Stimulated activated effector memory CD8-positive, alpha-beta T cell treated with anti-CD3 and anti-CD28 coated beads, Interleukin-12 subunit alpha, Interleukin-12 subunit beta, amount 100 ng/mL, for 72 hours (primary cell): ENCODE results near the gene MXRA8.
A peak's percentile ranks its signal among the peaks of the same experiment; 100 is the strongest.
"Not testable (repeated sequence)": the region's sequence is repeated elsewhere in the genome, so short reads cannot be mapped to it uniquely, and the experiment has no call there.

Experiments
- ATAC-seq: fragments of 150-1000 bp; cut with Tn5 transposase; 2 replicates; pipeline ENCODE4 v1.10.0; 2021
- DNase-seq, 2 donors: peaks; one replicate each; pipeline ENCODE4 v3.0.0; 2021 to 2022; ENCODE audit warnings: low spot score in 2 of 2
- H3K27ac Mint-ChIP-seq: one replicate; pipeline ENCODE4 v1.8.0; 2022; ENCODE audit warnings: mild to moderate bottlenecking, mixed read lengths
- H3K36me3 Mint-ChIP-seq: one replicate; pipeline ENCODE4 v1.8.0; 2022; ENCODE audit warnings: mild to moderate bottlenecking, mixed read lengths
- H3K4me1 Mint-ChIP-seq: one replicate; pipeline ENCODE4 v1.8.0; 2022; ENCODE audit warnings: mixed read lengths
- H3K4me3 Mint-ChIP-seq: one replicate; pipeline ENCODE4 v1.8.0; 2022; ENCODE audit warnings: mild to moderate bottlenecking, mixed read lengths
- H3K9me3 Mint-ChIP-seq: one replicate; pipeline ENCODE4 v1.8.0; 2022; ENCODE audit warnings: mixed read lengths

MXRA8 gene, protein sequence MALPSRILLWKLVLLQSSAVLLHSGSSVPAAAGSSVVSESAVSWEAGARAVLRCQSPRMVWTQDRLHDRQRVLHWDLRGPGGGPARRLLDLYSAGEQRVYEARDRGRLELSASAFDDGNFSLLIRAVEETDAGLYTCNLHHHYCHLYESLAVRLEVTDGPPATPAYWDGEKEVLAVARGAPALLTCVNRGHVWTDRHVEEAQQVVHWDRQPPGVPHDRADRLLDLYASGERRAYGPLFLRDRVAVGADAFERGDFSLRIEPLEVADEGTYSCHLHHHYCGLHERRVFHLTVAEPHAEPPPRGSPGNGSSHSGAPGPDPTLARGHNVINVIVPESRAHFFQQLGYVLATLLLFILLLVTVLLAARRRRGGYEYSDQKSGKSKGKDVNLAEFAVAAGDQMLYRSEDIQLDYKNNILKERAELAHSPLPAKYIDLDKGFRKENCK

GRCh38 chr1:1358433-1359271 lies at the start of gene MXRA8:
Gene MXRA8 (minus strand): TSS chr1:1358555. CDS start chr1:1358504, 51 bp downstream.
- Mint-ChIP-seq H3K27ac (no peak within 1 kb of the TSS), H3K36me3 (no peaks in the 10 kb centered on the region), H3K4me1 (peaks cover 5% of the 10 kb centered on the region), H3K4me3 (no peak within 1 kb of the TSS), H3K9me3 (no peaks in the 10 kb centered on the region)
- ATAC-seq = no peak
- no peak for DNase-seq

DNA sequence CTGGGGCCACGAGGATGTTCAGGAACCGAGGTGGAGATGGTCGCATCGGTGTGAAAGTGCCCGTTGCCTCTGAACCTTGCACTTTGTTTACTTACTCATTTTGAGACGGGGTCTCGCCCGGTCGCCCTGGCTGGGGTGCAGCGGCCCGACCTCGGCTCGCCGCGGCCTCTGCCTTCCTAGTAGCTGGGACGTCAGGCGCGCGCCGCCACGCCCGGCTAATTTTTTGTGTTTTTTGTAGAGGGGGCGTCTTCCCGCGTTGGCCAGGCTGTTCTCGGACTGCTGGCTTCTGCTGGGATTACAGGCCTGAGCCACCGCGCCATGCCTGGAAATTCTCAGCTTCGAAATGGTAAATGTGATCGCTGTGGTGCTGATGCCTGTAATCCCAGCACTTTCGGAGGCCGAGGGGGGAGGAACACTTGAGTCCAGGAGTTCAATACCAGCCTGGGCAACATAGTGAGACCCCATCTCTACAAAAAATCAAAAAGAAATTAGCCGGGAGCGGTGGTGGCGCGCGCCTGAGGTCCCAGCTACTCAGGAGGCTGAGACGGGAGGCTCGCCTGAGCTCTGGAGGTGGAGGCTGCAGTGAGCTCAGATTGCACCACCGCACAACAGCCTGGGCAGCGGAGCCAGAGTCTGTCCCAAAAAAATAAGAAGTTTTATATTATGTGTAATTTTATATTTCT lies 49.4 kb upstream of the MXRA8 start:
- H3K36me3 Mint-ChIP-seq = peaks cover 71% of the 10 kb centered on the region
- peaks cover 27% of the 10 kb centered on the region for H3K4me1 Mint-ChIP-seq
- DNase-seq (no peak), ATAC-seq (peak; percentile 41)
- peak overlapping the region; percentile 88 for H3K4me3 Mint-ChIP-seq
- H3K9me3 Mint-ChIP-seq = no peaks in the 10 kb centered on the region
- peak overlapping the region; percentile 94 for H3K27ac Mint-ChIP-seq

DNA sequence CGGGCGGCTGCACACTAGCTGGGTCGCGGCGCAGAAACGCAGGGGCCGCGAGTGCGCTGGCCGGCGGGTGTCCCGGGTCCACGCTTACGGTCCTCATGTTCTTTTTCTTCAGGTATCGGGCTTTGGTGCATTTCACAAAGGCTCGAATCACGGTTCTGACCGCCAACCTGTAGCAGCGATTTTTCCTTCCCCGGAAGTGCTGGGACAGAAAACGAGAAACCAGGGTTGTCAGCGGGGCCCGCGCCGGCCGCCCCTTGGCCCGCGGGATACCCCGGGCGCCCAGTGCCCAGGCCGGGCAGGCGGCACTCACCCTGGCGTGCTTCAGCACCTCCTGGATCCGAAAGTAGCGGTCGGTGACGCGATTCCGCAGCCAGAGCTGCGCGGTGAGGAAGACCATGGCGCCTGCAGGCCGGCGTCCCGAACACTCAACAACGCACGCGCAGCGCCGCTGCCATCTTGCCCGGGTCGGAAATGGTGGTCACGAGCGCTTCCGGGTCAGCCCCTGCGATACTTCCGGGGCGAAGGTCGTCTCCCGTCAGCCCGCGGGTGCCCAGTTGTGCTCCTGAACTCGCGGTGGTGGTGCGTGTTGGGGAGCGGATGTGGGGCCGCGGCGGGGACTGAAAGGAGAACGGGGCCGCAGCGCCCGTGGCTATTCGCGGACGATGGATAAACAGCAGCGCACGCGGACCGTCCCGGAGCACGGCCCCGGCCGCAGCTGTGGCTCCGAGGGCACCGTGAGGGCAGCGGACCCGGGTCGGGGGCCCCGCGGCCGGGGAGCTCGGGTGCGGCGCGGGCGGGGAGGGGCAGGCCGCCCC lies 48.7 kb upstream of the MXRA8 start, which contains the start of gene MRPL20:
Gene MRPL20, minus strand, starts transcription at position 473 of the 815 bp plus-strand sequence. Its CDS starts 76 bp downstream, at position 397.
- Mint-ChIP-seq H3K9me3 (no peaks in the 10 kb centered on the region), H3K36me3 (peaks cover 78% of the 10 kb centered on the region), H3K27ac (peak within 1 kb of the TSS; percentile 94), H3K4me3 (peak within 1 kb of the TSS; percentile 88), H3K4me1 (peaks cover 32% of the 10 kb centered on the region)
- peak; percentile 97 for ATAC-seq
- DNase-seq = peak; percentile 88 to 96

DNA sequence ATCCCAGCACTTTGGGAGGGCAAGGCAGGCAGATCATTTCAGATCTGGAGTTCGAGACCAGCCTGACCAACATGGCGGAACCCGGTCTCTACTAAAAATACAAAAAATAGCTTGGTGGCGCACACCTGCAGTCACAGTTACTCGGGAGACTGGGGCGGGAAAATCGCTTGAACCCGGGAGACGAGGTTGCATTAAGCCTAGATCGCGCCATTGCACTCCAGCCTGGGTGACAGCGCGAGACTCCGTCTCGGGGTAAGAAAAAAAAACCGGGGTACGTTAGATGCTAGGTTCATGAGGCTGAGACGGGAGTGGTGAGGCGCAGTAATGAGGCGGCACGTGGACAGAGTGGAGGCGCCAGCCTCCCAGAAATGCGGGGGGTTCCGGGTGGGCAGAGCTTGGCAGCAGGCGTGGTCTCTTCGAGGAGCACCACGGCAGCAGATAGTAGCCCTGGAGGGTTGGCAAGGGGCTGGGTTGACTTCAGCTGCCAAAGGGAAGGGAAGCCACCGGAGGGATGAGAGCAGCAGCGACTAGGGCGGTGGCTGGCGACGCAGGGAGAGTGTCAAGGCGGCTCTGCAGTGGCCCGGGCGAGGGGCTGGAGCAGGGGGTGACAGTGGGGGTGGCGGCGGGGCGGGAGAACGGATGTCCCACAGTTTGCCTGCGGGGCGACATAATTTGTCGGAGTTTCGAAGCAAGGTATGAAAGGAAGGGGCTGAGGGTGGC lies 47.9 kb upstream of the MXRA8 start:
- peak; percentile 0 for ATAC-seq
- Mint-ChIP-seq H3K36me3 (peaks cover 86% of the 10 kb centered on the region), H3K4me1 (peaks cover 38% of the 10 kb centered on the region)

GRCh38 chr1:1403653-1404052 lies 45.3 kb upstream of the MXRA8 start:
- DNase-seq = no peak
- Mint-ChIP-seq H3K4me1 (peaks cover 56% of the 10 kb centered on the region), H3K36me3 (peaks cover 93% of the 10 kb centered on the region), H3K9me3 (no peaks in the 10 kb centered on the region), H3K4me3 (no peak overlapping the region), H3K27ac (peak overlapping the region; percentile 23)
- no peak for ATAC-seq

More for the DNA sequence above, 47.9 kb upstream of the MXRA8 start:
- peak overlapping the region; percentile 94 for H3K27ac Mint-ChIP-seq
- H3K4me3 Mint-ChIP-seq = peak overlapping the region; percentile 88
- no peak for DNase-seq
- H3K9me3 Mint-ChIP-seq = no peaks in the 10 kb centered on the region

DNA sequence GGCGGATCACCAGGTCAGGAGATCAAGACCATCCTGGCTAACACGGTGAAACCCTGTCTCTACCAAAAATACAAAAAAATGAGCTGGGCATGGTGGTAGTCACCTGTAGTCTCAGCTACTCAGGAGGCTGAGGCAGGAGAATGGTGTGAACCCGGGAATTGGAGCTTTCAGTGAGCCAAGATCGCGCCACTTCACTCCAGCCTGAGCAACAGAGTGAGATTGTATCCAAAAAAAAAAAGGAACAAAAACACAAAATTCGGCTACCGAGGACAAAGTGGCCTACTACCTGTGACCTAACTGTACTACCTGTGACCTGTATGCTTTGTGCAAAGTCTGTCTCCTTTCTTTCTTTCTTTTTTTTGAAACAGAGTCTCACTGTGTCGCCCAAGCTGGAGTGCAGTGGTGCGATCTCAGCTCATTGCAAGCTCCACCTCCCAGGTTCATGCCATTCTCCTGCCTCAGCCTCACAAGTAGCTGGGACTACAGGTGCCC lies 44.6 kb upstream of the MXRA8 start:
- ATAC-seq, H3K9me3 Mint-ChIP-seq, H3K4me3 Mint-ChIP-seq, DNase-seq: not testable (repeated sequence)
- Mint-ChIP-seq H3K4me1 (peaks cover 56% of the 10 kb centered on the region), H3K36me3 (peaks cover 95% of the 10 kb centered on the region), H3K27ac (peak overlapping the region; percentile 23)

DNA sequence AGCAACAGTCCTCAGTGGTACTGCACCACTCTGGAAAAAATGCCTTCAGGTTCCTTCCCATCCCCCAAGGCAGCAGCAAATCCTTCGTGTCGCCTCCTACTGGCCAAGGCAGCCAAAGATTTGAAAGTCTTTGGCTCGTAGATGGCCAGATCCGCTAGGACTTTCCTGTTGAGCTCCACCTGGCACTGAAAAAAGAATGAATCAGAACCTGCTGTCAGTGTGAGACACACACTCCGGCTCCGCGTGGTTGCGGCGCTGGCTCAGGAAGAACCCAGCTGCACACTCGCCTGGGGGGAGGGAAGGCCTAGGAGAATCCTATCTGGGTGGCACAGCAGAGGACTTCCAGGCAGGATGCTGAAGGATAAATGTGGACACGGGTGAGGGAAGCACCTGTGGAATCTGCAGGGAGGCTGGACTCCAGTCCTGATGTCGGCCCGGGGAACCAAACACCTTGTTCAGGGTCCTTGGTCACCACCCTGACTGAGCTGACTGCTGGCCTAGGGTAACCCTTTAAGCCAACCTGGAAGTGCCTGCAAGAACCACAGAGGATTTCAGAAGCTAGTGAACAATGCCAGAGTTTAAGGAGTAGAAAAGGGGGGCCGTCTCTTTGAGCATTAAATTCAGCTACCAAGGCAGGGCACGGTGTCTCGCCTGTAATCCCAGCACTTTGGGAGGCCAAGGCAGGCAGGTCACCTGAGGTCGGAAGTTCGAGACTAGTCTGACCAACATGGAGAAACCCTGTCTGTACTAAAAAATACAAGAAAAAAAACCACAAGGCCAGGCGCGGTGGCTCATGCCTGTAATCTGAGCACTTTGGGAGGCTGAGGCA lies 43.9 kb upstream of the MXRA8 start:
- DNase-seq (no peak), ATAC-seq (no peak)
- Mint-ChIP-seq H3K9me3 (no peaks in the 10 kb centered on the region), H3K4me3 (no peak overlapping the region), H3K27ac (peak overlapping the region; percentile 76), H3K36me3 (peaks cover 95% of the 10 kb centered on the region), H3K4me1 (peaks cover 59% of the 10 kb centered on the region)

GRCh38 chr1:1401457-1402010 lies 43.2 kb upstream of the MXRA8 start:
- ATAC-seq = no peak
- peak overlapping the region; percentile 94 for H3K27ac Mint-ChIP-seq
- DNase-seq = no peak
- peaks cover 59% of the 10 kb centered on the region for H3K4me1 Mint-ChIP-seq
- H3K36me3 Mint-ChIP-seq = peaks cover 95% of the 10 kb centered on the region
- peak overlapping the region; percentile 84 for H3K4me3 Mint-ChIP-seq
- H3K9me3 Mint-ChIP-seq = no peaks in the 10 kb centered on the region

- no peak for DNase-seq
- H3K4me3 Mint-ChIP-seq = peak overlapping the region; percentile 84
- ATAC-seq = no peak
- peaks cover 53% of the 10 kb centered on the region for H3K4me1 Mint-ChIP-seq
- H3K36me3 Mint-ChIP-seq = peaks cover 95% of the 10 kb centered on the region
- peak overlapping the region; percentile 94 for H3K27ac Mint-ChIP-seq
- H3K9me3 Mint-ChIP-seq = no peaks in the 10 kb centered on the region
Measured at GRCh38 chr1:1400576-1401456, 42.5 kb upstream of the MXRA8 start.

DNA sequence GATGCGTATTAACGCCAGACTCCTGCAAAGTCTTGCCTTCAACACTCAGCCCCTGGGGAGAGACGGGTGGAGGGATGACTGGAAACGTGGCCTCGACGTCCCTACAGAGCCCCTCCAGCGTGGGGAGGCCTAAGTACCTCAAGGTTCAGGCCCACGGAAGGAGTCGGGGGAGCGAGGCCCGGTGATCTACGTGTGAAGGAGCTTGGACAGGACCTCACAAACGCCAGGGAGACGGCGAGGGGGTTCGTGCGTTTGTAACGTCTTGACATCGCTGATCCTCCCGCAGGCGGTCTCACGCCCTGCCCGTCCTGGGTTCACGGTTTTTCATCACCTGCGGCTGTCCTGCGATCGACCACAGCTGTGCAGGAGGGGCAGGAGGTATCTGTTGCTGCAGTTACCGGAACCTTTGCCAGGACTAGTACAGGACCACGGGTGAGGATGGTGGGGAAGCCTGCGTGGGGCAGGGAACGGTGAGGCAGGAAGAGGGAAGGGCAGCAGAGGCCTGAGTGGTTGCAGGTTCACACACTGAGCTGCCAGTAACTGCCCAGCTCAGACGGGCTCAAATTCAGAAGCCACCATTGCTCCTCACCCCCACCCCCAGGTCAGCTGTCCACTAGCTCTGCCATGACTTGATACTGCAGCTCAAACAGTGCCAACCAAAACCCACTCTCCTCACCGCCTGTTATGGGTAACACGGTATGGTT lies 41.7 kb upstream of the MXRA8 start:
- Mint-ChIP-seq H3K4me1 (peaks cover 54% of the 10 kb centered on the region), H3K27ac (peak overlapping the region; percentile 94), H3K36me3 (peaks cover 95% of the 10 kb centered on the region), H3K9me3 (no peaks in the 10 kb centered on the region), H3K4me3 (peak overlapping the region; percentile 84)
- ATAC-seq = no peak
- DNase-seq = no peak

DNA sequence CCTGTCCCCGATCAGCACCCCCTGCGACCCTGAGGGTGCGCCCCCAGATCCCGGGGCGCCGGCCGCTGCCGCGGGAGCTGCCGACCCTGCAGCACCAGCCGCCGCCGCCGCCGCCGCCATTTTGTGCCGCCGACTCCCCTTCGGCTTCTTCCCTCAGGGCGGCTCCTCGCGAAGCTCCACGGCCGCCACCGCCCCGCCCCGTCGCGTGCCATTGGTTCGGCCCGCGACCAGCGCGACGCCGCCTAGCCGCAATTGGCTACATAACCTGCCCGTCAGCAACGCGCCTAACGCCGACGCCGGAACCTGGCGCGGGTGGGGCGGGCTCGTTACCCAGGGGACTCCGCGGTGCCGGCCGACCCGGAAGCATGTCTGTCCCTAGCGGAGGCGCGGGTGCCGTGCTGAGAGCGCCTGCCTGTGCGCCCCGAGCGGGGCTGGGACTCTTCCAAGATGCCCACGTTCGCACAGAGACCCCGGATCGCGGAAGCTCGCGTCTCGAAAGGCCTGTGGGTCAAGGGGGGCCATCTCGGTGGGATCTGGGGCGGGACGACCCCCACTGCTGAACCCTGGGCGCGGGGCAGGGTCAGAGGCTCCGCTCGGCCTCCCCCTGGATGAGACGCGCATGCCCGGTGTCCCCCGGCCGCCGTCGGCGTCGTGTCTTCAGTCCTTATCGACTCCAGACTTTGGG lies 41.0 kb upstream of the MXRA8 start, which contains the start of gene CCNL2:
Gene CCNL2, minus strand, starts transcription at position 149 of the 685 bp plus-strand sequence. Its CDS starts 29 bp downstream, at position 120.
- DNase-seq = peak; percentile 98 to 99
- H3K9me3 Mint-ChIP-seq = no peaks in the 10 kb centered on the region
- peak within 1 kb of the TSS; percentile 84 for H3K4me3 Mint-ChIP-seq
- ATAC-seq = peak; percentile 98
- peaks cover 95% of the 10 kb centered on the region for H3K36me3 Mint-ChIP-seq
- peak within 1 kb of the TSS; percentile 94 for H3K27ac Mint-ChIP-seq
- peaks cover 57% of the 10 kb centered on the region for H3K4me1 Mint-ChIP-seq
